Endodermal cell (in vitro differentiated cells): ENCODE data around the gene FLNC. TPM values are rescaled to one million over a fixed set of nuclear protein-coding genes. Genes with fewer than 3 reads are reported as not detected.

ENCODE experiments used
- DNase-seq: peaks from one replicate; pipeline ENCODE4 v3.0.0-alpha.2; 2017
- H3K27ac ChIP-seq: 2 replicates; pipeline ENCODE4 v1.5.1; 2013; ENCODE audit warnings: mild to moderate bottlenecking, low read depth, low read length, moderate library complexity
- H3K27me3 ChIP-seq: 2 replicates; pipeline ENCODE4 v1.6.1; 2013; ENCODE audit warnings: mild to moderate bottlenecking, low read length, moderate library complexity; ENCODE audit not compliant: insufficient read depth, control insufficient read depth, poor library complexity, severe bottlenecking
- H3K36me3 ChIP-seq: 2 replicates; pipeline ENCODE4 v1.7.0; 2013; ENCODE audit warnings: mild to moderate bottlenecking, low read length, moderate library complexity; ENCODE audit not compliant: control insufficient read depth, insufficient read depth
- H3K4me1 ChIP-seq: one replicate; pipeline ENCODE4 v1.7.0; 2013; ENCODE audit warnings: low read length; ENCODE audit not compliant: control insufficient read depth, insufficient read depth
- H3K4me3 ChIP-seq: 2 replicates; pipeline ENCODE4 v1.5.1; 2013; ENCODE audit warnings: mild to moderate bottlenecking, low read length, moderate library complexity
- H3K9ac ChIP-seq: 2 replicates; pipeline ENCODE4 v1.6.1; 2013; ENCODE audit warnings: mild to moderate bottlenecking, low read length, moderate library complexity; ENCODE audit not compliant: poor library complexity, severe bottlenecking; ENCODE audit errors: extremely low read depth
- H3K9me3 ChIP-seq: 2 replicates; pipeline ENCODE4 v1.6.1; 2013; ENCODE audit warnings: mild to moderate bottlenecking, low read length, moderate library complexity; ENCODE audit not compliant: control insufficient read depth
- H3K27ac Mint-ChIP-seq: 2 replicates; pipeline ENCODE4 v1.8.0; 2020; ENCODE audit warnings: mixed read lengths
- H3K27me3 Mint-ChIP-seq: 2 replicates; pipeline ENCODE4 v1.8.0; 2021; ENCODE audit warnings: mild to moderate bottlenecking, mixed read lengths; ENCODE audit not compliant: insufficient read depth
- H3K36me3 Mint-ChIP-seq: 2 replicates; pipeline ENCODE4 v1.8.0; 2020; ENCODE audit warnings: low read depth, mixed read lengths
- H3K4me1 Mint-ChIP-seq: 2 replicates; pipeline ENCODE4 v1.8.0; 2020; ENCODE audit warnings: mixed read lengths
- H3K4me3 Mint-ChIP-seq: 2 replicates; pipeline ENCODE4 v1.8.0; 2020; ENCODE audit warnings: mild to moderate bottlenecking, moderate library complexity, mixed read lengths
- H3K9me3 Mint-ChIP-seq: 2 replicates; pipeline ENCODE4 v1.8.0; 2020; ENCODE audit warnings: mild to moderate bottlenecking, mixed read lengths
- CTCF ChIP-seq: fragments of 200-600 bp; sonication (generic); conservative IDR thresholded peaks from 2 replicates; pipeline ENCODE4 v1.5.0; 2021; ENCODE audit warnings: antibody characterized with exemption, mild to moderate bottlenecking
- WGBS, 2 experiments: methylation state at CpG; one replicate each; pipeline versions ENCODE4 v1.1.5 to v1.1.7; 2013; ENCODE audit warnings: missing lambda C conversion rate in 2 of 2, mixed read lengths in 1 of 2; ENCODE audit not compliant: insufficient coverage in 1 of 2, insufficient read length in 1 of 2; 5-methylcytosine and 5-hydroxymethylcytosine counted together
- total RNA-seq, 2 donors: library from RNA; stranded (reverse); fragmentation: NEBNext Ultra II Directional in 1 of 2; extraction: Animal tissue kit (Norgen Biotek cat#: 25700) in 1 of 2; gene quantifications; 2 replicates in 1 of 2; 3 replicates in 1 of 2; pipeline ENCODE4 v1.2.1, GENCODE V29; 2021

The FLNC gene
- total RNA-seq, 2 donors from 2014 or later = 6.6 to 11.5 TPM

GRCh38 chr7:128796327-128796726 is 33.9 kb upstream of the FLNC start:
- H3K27ac Mint-ChIP-seq = no peak overlapping the region
- H3K36me3 Mint-ChIP-seq = peaks cover 37% of the 10 kb centered on the region
- H3K9me3 Mint-ChIP-seq = no peaks in the 10 kb centered on the region
- H3K4me3 ChIP-seq = no peak overlapping the region
- H3K27ac ChIP-seq = no peak overlapping the region
- no peaks in the 10 kb centered on the region for H3K9me3 ChIP-seq
- 97 to 100% methylated on average over 4 to 5 of the region's 5 CpGs for WGBS, 2 experiments
- H3K4me1 Mint-ChIP-seq = peaks cover 4% of the 10 kb centered on the region
- H3K27me3 ChIP-seq = peaks cover 4% of the 10 kb centered on the region
- no peaks in the 10 kb centered on the region for H3K36me3 ChIP-seq
- H3K9ac ChIP-seq = no peak overlapping the region
- H3K27me3 Mint-ChIP-seq = peaks cover 2% of the 10 kb centered on the region
- TF ChIP-seq CTCF = no peak
- no peak for DNase-seq
- no peak overlapping the region for H3K4me3 Mint-ChIP-seq
- no peaks in the 10 kb centered on the region for H3K4me1 ChIP-seq

GRCh38 chr7:128799451-128799850 is 30.8 kb upstream of the FLNC start:
- Histone ChIP-seq H3K4me1 (no peaks in the 10 kb centered on the region), H3K9me3 (no peaks in the 10 kb centered on the region), H3K4me3 (no peak overlapping the region), H3K9ac (no peak overlapping the region), H3K36me3 (no peaks in the 10 kb centered on the region), H3K27ac (no peak overlapping the region), H3K27me3 (no peaks in the 10 kb centered on the region)
- Mint-ChIP-seq H3K4me3 (no peak overlapping the region), H3K4me1 (peaks cover 2% of the 10 kb centered on the region), H3K27ac (no peak overlapping the region), H3K9me3 (no peaks in the 10 kb centered on the region), H3K36me3 (peaks cover 40% of the 10 kb centered on the region), H3K27me3 (no peaks in the 10 kb centered on the region)
- DNase-seq = no peak
- WGBS, 2 experiments = 67 to 91% methylated on average over 1 to 2 of the region's 2 CpGs
- no peak for TF ChIP-seq CTCF

GRCh38 chr7:128800567-128800966 is 29.6 kb upstream of the FLNC start:
- Mint-ChIP-seq H3K4me3 (no peak overlapping the region), H3K4me1 (peaks cover 2% of the 10 kb centered on the region), H3K27me3 (no peaks in the 10 kb centered on the region), H3K36me3 (peaks cover 40% of the 10 kb centered on the region), H3K9me3 (no peaks in the 10 kb centered on the region), H3K27ac (no peak overlapping the region)
- Histone ChIP-seq H3K27me3 (no peaks in the 10 kb centered on the region), H3K4me3 (no peak overlapping the region), H3K36me3 (no peaks in the 10 kb centered on the region), H3K27ac (no peak overlapping the region), H3K9ac (no peak overlapping the region), H3K9me3 (no peaks in the 10 kb centered on the region), H3K4me1 (no peaks in the 10 kb centered on the region)
- no peak for DNase-seq
- no peak for TF ChIP-seq CTCF
- WGBS, 2 experiments = 89% methylated on average over 3 of the region's 3 CpGs; no CpG with 5 or more reads in 1 of the 2 experiments
